Neuron (in vitro differentiated cells): ENCODE results near the gene SEMA6A.

Experiments used
- H2AFZ ChIP-seq: one replicate; pipeline ENCODE4 v1.6.1; 2013; ENCODE audit warnings: low read depth, mild to moderate bottlenecking, inconsistent platforms, low read length, moderate library complexity
- H3K27me3 ChIP-seq: one replicate; pipeline ENCODE4 v1.6.1; 2013; ENCODE audit warnings: low read length; ENCODE audit not compliant: insufficient read depth
- H3K36me3 ChIP-seq: one replicate; pipeline ENCODE4 v1.6.1; 2013; ENCODE audit warnings: low read length; ENCODE audit not compliant: insufficient read depth
- H3K4me1 ChIP-seq: one replicate; pipeline ENCODE4 v1.6.1; 2013; ENCODE audit warnings: low read length; ENCODE audit not compliant: insufficient read depth
- H3K4me3 ChIP-seq: 2 replicates; pipeline ENCODE4 v1.5.1; 2013; ENCODE audit warnings: mild to moderate bottlenecking, low read length, moderate library complexity
- H3K9me3 ChIP-seq: one replicate; pipeline ENCODE4 v1.6.1; 2013; ENCODE audit warnings: low read length

The SEMA6A gene

GRCh38 chr5:116418016-116418415 lies 156.6 kb downstream of the SEMA6A start:
- Histone ChIP-seq H3K9me3 (no peaks in the 10 kb centered on the region), H3K4me3 (no peak overlapping the region)

DNA sequence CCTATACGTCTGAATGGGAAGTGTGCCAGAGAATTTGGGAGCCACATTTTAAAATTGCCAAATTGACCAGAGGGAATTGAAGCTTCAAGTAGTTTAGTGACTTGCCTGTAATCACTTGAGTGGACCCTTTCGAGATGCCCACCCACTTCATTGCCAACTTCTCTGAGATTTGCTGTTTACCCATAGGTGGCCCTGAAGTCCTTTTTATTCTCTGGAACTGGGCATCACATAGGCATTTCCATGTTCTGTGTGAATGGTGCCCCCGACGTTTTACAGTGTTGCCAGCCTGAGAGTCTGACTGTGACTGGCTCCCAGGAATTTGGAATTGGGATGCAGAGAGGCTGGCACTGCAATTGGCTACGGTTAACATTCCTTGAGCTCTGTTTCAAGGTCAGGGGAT lies 158.6 kb downstream of the SEMA6A start:
- H3K27me3 ChIP-seq: no peaks in the 10 kb centered on the region
- H3K9me3 ChIP-seq: no peaks in the 10 kb centered on the region
- no peaks in the 10 kb centered on the region for H3K36me3 ChIP-seq
- H3K4me3 ChIP-seq: no peak overlapping the region
- no peaks in the 10 kb centered on the region for H3K4me1 ChIP-seq
- no peak overlapping the region for H2AFZ ChIP-seq

More at GRCh38 chr5:116418016-116418415, 156.6 kb downstream of the SEMA6A start:
- Histone ChIP-seq H2AFZ (no peak overlapping the region), H3K4me1 (no peaks in the 10 kb centered on the region), H3K27me3 (no peaks in the 10 kb centered on the region), H3K36me3 (no peaks in the 10 kb centered on the region)

DNA sequence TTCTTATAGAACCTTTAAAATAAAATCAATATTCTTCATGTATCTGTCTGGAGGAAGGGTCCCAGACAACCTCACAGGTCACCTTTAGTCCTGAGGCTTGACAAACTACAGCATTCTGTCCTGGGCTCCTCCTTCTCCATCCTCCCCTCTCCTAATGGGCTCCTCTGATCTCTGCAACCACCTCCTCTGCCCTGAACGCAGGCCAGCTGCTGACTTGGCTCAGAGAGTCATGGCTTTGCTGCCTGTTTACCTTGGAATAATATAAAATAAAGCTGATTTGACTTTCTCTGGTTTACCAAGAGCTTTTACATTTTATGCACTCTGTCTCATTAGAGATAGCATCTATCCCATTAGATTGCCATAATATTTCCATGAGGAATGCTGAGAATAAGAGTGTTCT lies 159.4 kb downstream of the SEMA6A start:
- Histone ChIP-seq H3K4me1 (no peaks in the 10 kb centered on the region), H3K36me3 (no peaks in the 10 kb centered on the region), H2AFZ (no peak overlapping the region), H3K27me3 (no peaks in the 10 kb centered on the region), H3K4me3 (no peak overlapping the region), H3K9me3 (no peaks in the 10 kb centered on the region)

DNA sequence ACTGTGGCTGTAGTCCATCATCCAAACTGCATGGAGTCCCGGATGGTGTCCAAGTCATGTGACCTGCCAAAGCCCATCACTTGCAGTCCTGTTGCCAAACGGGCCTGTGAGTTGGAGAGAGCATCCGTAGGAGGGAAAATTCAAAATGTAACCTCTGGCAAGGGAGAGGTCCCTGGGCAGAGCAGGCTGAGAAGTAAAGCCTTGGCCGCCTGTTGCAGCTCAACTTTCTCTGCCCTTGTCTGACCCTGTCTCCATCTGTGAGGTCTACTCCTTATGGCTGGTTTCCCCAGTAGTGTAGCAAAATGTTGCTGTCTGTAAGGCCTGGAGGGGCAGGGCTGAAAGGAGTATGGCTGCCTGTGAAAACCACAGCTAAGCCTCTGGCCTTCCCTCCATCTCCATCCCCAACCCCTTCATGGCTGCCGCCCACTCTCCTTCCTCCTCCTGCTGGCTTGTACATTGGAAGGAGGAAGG lies 163.5 kb downstream of the SEMA6A start:
- Histone ChIP-seq H2AFZ (no peak overlapping the region), H3K9me3 (no peaks in the 10 kb centered on the region), H3K4me1 (no peaks in the 10 kb centered on the region), H3K4me3 (no peak overlapping the region), H3K27me3 (no peaks in the 10 kb centered on the region), H3K36me3 (no peaks in the 10 kb centered on the region)

DNA sequence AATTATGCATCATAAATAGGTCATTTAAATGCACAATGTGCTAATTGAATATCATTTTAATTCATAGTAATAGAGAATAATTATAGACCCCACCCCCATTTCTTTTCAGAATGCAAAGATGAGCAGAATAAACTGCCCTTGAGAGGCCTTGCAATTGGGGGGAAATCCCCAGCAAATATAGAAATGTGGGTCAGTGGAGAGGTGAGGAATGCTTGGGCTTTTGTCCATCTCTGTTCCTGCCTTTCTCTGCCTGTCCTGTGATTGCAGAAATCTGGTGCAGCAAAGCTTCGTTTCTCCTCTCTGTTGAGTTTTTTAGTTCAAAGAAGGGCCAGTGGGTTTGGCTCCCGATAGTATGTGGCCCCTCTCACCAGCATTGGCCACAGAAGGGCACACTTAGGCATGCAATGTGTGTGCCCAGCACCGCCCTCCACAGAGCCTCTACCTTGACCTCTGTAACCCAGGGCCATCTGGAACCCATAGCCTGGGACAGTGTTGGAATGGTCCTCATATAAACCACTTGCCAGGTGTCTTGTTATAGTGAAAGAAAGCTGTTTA lies 164.2 kb downstream of the SEMA6A start:
- Histone ChIP-seq H3K4me3 (no peak overlapping the region), H3K4me1 (no peaks in the 10 kb centered on the region), H3K36me3 (no peaks in the 10 kb centered on the region), H3K9me3 (no peaks in the 10 kb centered on the region), H3K27me3 (no peaks in the 10 kb centered on the region), H2AFZ (no peak overlapping the region)

GRCh38 chr5:116409591-116410296 lies 164.9 kb downstream of the SEMA6A start:
- Histone ChIP-seq H3K27me3 (no peaks in the 10 kb centered on the region), H3K9me3 (no peaks in the 10 kb centered on the region), H3K36me3 (no peaks in the 10 kb centered on the region), H2AFZ (no peak overlapping the region), H3K4me3 (no peak overlapping the region), H3K4me1 (no peaks in the 10 kb centered on the region)

DNA sequence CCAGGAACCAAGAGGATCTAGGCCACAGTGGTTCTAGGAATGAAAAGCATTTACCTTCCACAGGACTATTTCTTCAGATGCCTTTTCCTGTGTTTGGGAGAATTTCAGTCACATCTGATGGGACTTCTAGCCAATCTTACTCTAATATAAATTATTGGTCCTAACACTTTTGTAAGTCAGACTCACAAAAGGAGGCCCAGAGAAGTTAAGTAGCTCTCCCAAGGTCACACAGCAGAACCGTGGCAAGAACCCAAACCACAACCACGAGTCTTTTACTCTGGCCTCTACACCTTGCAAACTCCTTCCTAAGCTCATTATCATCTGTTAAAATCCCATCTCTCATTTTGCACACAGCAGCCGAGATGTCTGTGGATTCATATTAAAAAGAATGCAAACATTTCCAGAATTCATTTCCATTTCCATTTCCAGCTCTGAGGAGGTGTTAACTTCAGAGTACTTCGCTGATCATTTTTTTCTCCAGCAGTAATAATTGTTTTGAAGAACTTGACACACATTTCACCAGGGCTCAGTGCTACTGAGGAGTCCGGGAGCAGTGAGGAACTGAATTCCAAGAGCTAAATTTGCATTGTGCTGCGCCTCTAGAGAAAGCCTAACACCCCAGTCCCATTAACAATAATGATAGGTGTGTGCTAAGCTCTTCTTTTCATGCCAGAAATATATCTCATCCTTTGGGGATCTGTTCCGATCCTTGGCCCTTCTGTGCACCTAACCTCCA lies 168.1 kb downstream of the SEMA6A start:
- Histone ChIP-seq H2AFZ (no peak overlapping the region), H3K4me3 (no peak overlapping the region), H3K36me3 (no peaks in the 10 kb centered on the region), H3K4me1 (no peaks in the 10 kb centered on the region), H3K27me3 (no peaks in the 10 kb centered on the region), H3K9me3 (no peaks in the 10 kb centered on the region)

DNA sequence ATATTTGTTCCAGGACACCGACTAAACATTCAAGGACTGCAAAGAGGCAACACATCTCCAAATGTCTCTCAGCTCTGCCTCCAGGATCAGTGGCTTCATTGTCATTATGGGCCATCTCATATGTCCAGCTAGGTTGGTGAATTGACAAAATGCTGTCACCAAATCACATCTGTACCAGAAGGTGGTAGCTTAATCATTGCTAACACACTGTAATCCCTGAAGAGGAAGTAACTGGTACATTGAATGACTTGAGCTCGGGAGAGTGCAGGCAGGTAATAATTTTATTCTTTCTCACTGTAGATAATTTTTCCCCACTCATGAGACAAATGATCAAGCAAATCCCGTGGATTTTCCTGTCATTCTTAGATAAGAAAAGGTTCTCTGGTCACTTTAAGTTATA lies 169.8 kb downstream of the SEMA6A start:
- Histone ChIP-seq H3K4me3 (no peak overlapping the region), H3K27me3 (no peaks in the 10 kb centered on the region), H3K4me1 (no peaks in the 10 kb centered on the region), H3K9me3 (no peaks in the 10 kb centered on the region), H2AFZ (no peak overlapping the region), H3K36me3 (no peaks in the 10 kb centered on the region)

DNA sequence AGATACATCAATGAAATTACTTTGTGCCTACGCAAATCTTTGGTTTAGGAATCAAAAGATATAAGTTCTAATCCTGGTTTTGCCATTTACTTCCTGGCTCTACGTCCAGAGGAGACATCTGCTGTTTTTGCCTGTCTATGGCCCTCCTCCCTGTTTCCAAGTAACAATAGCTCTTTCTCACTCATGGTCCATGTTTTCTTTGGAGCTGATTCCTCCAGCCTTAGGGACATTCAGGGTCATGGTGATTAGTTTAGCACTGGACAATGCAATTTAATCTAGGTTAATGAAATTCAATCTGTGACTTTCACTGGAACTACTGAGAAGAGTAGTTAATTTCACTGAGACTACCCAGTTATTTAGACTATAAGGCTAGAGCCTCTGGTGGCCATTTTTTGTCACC lies 170.6 kb downstream of the SEMA6A start:
- H3K4me3 ChIP-seq: no peak overlapping the region
- H3K9me3 ChIP-seq: no peaks in the 10 kb centered on the region
- no peaks in the 10 kb centered on the region for H3K4me1 ChIP-seq
- no peaks in the 10 kb centered on the region for H3K36me3 ChIP-seq
- no peaks in the 10 kb centered on the region for H3K27me3 ChIP-seq
- H2AFZ ChIP-seq: no peak overlapping the region

DNA sequence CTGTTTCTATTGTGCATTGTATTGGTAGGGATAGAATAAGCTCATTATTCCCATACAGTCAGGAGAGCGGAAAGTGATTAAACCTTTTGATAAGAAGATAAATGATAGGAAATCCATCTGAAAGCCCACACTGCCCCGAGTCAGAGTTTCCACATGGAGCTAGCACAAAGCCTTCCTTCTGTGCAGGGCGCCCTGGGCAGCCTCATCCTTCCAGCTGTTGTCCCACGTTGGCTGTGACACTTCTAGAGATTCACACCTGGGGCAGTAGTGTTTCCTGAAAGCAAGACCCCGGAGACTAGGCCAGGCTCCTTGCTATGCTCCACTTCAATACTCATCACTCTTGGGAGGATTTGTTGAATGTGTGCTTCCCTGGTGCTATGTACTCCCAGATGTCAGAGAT lies 172.4 kb downstream of the SEMA6A start:
- Histone ChIP-seq H3K36me3 (no peaks in the 10 kb centered on the region), H3K4me3 (no peak overlapping the region), H2AFZ (no peak overlapping the region), H3K27me3 (no peaks in the 10 kb centered on the region), H3K9me3 (no peaks in the 10 kb centered on the region), H3K4me1 (no peaks in the 10 kb centered on the region)

GRCh38 chr5:116401576-116401975 lies 173.0 kb downstream of the SEMA6A start:
- H3K4me1 ChIP-seq: no peaks in the 10 kb centered on the region
- H2AFZ ChIP-seq: no peak overlapping the region
- no peaks in the 10 kb centered on the region for H3K9me3 ChIP-seq
- no peaks in the 10 kb centered on the region for H3K27me3 ChIP-seq
- H3K36me3 ChIP-seq: no peaks in the 10 kb centered on the region
- H3K4me3 ChIP-seq: no peak overlapping the region

GRCh38 chr5:116396476-116397099 lies 178.0 kb downstream of the SEMA6A start:
- H2AFZ ChIP-seq: no peak overlapping the region
- H3K9me3 ChIP-seq: no peaks in the 10 kb centered on the region
- H3K4me3 ChIP-seq: no peak overlapping the region
- no peaks in the 10 kb centered on the region for H3K36me3 ChIP-seq
- no peaks in the 10 kb centered on the region for H3K4me1 ChIP-seq
- H3K27me3 ChIP-seq: no peaks in the 10 kb centered on the region

- H2AFZ ChIP-seq: no peak overlapping the region
- H3K27me3 ChIP-seq: no peaks in the 10 kb centered on the region
- no peaks in the 10 kb centered on the region for H3K36me3 ChIP-seq
- no peaks in the 10 kb centered on the region for H3K9me3 ChIP-seq
- H3K4me1 ChIP-seq: no peaks in the 10 kb centered on the region
- H3K4me3 ChIP-seq: no peak overlapping the region
Observed at GRCh38 chr5:116395631-116396203, 178.9 kb downstream of the SEMA6A start.
